ENCODE measurements around the gene AMIGO3.

AMIGO3 gene

GRCh38 chr3:49721896-49722781 lies 2.7 kb upstream of the AMIGO3 start:
- DNase-seq (ENCODE audit: low read depth in 1 of 2, low spot score in 1 of 2): no peak

GRCh38 chr3:49721596-49721895 lies 2.1 kb upstream of the AMIGO3 start:
- DNase-seq (ENCODE audit: low read depth in 1 of 2, low spot score in 1 of 2): no peak
- in situ Hi-C loops (cut with HindIII; ENCODE audit: low pct_unique_long_range_greater_than_20kb, low sequenced_read_pairs): no loop called here
- no peak for TF ChIP-seq JUND (IDR thresholded peaks at IDR 0.05; ENCODE audit: low read depth)

More at GRCh38 chr3:49721896-49722781, 2.7 kb upstream of the AMIGO3 start:
- no peak for TF ChIP-seq JUND (IDR thresholded peaks at IDR 0.05; ENCODE audit: low read depth)
- in situ Hi-C loops (cut with HindIII; ENCODE audit: low pct_unique_long_range_greater_than_20kb, low sequenced_read_pairs): no loop called here

- TF ChIP-seq JUND (IDR thresholded peaks at IDR 0.05; ENCODE audit: low read depth): no peak
- in situ Hi-C loops (cut with HindIII; ENCODE audit: low pct_unique_long_range_greater_than_20kb, low sequenced_read_pairs): no loop called here
These were observed 1.5 kb upstream of the AMIGO3 start for GRCh38 chr3:49720855-49721595.

GRCh38 chr3:49718858-49719213 lies 648 bp downstream of the AMIGO3 start:
- TF ChIP-seq JUND (IDR thresholded peaks at IDR 0.05; ENCODE audit: low read depth): no peak
- in situ Hi-C loops (cut with HindIII; ENCODE audit: low pct_unique_long_range_greater_than_20kb, low sequenced_read_pairs): no loop called here
- DNase-seq (ENCODE audit: low read depth in 1 of 2, low spot score in 1 of 2): no peak

More at GRCh38 chr3:49720855-49721595, 1.5 kb upstream of the AMIGO3 start:
- no peak for DNase-seq (ENCODE audit: low read depth in 1 of 2, low spot score in 1 of 2)

- no peak for DNase-seq (ENCODE audit: low read depth in 1 of 2, low spot score in 1 of 2)
- in situ Hi-C loops (cut with HindIII; ENCODE audit: low pct_unique_long_range_greater_than_20kb, low sequenced_read_pairs): no loop called here
- no peak for TF ChIP-seq JUND (IDR thresholded peaks at IDR 0.05; ENCODE audit: low read depth)
These were observed 1.3 kb downstream of the AMIGO3 start for GRCh38 chr3:49717959-49718857.

- TF ChIP-seq JUND (IDR thresholded peaks at IDR 0.05; ENCODE audit: low read depth): no peak
- in situ Hi-C loops (cut with HindIII; ENCODE audit: low pct_unique_long_range_greater_than_20kb, low sequenced_read_pairs): no loop called here
- no peak for DNase-seq (ENCODE audit: low read depth in 1 of 2, low spot score in 1 of 2)
These were observed 2.1 kb downstream of the AMIGO3 start for GRCh38 chr3:49717211-49717958.

GRCh38 chr3:49716691-49717210 lies 2.7 kb downstream of the AMIGO3 start:
- TF ChIP-seq JUND (IDR thresholded peaks at IDR 0.05; ENCODE audit: low read depth): no peak
- in situ Hi-C loops (cut with HindIII; ENCODE audit: low pct_unique_long_range_greater_than_20kb, low sequenced_read_pairs): no loop called here
- no peak for DNase-seq (ENCODE audit: low read depth in 1 of 2, low spot score in 1 of 2)

GRCh38 chr3:49716169-49716568 lies 3.3 kb downstream of the AMIGO3 start:
- TF ChIP-seq JUND (IDR thresholded peaks at IDR 0.05; ENCODE audit: low read depth): no peak
- no peak for DNase-seq (ENCODE audit: low read depth in 1 of 2, low spot score in 1 of 2)
- in situ Hi-C loops (cut with HindIII; ENCODE audit: low pct_unique_long_range_greater_than_20kb, low sequenced_read_pairs): no loop called here

- TF ChIP-seq JUND (IDR thresholded peaks at IDR 0.05; ENCODE audit: low read depth): no peak
- in situ Hi-C loops (cut with HindIII; ENCODE audit: low pct_unique_long_range_greater_than_20kb, low sequenced_read_pairs): no loop called here
- no peak for DNase-seq (ENCODE audit: low read depth in 1 of 2, low spot score in 1 of 2)
These were observed 3.8 kb downstream of the AMIGO3 start for GRCh38 chr3:49715611-49716121.

- no peak for TF ChIP-seq JUND (IDR thresholded peaks at IDR 0.05; ENCODE audit: low read depth)
- in situ Hi-C loops (cut with HindIII; ENCODE audit: low pct_unique_long_range_greater_than_20kb, low sequenced_read_pairs): no loop called here
- no peak for DNase-seq (ENCODE audit: low read depth in 1 of 2, low spot score in 1 of 2)
These were observed 4.5 kb downstream of the AMIGO3 start for GRCh38 chr3:49714728-49715550.

Measured in T47D (cell line).